Ishikawa (cell line): ENCODE results near the gene ASXL1.

ENCODE experiments used
- CEBPB ChIP-seq: IDR thresholded peaks from 2 replicates; pipeline ENCODE4 v1.6.1; 2012
- CREB1 ChIP-seq: IDR thresholded peaks from 2 replicates; pipeline ENCODE4 v1.6.1; 2012; ENCODE audit warnings: low read depth
- EGR1 ChIP-seq: IDR thresholded peaks from 2 replicates; pipeline ENCODE4 v1.6.1; 2012
- EP300 ChIP-seq: IDR thresholded peaks from 2 replicates; pipeline ENCODE4 v1.6.1; 2012; ENCODE audit warnings: borderline replicate concordance
- FOXM1 ChIP-seq: IDR thresholded peaks from 2 replicates; pipeline ENCODE4 v1.6.1; 2012; ENCODE audit warnings: low read depth, borderline replicate concordance
- NFIC ChIP-seq: IDR thresholded peaks from 2 replicates; pipeline ENCODE4 v1.6.1; 2012
- RAD21 ChIP-seq: IDR thresholded peaks from 2 replicates; pipeline ENCODE4 v1.6.1; 2012; ENCODE audit warnings: low read depth
- TAF1 ChIP-seq: IDR thresholded peaks from 2 replicates; pipeline ENCODE4 v1.6.1; 2012; ENCODE audit warnings: low read depth, mild to moderate bottlenecking
- TCF12 ChIP-seq: IDR thresholded peaks from 2 replicates; pipeline ENCODE4 v1.6.1; 2012; ENCODE audit warnings: low read depth
- TEAD4 ChIP-seq: IDR thresholded peaks from 2 replicates; pipeline ENCODE4 v1.6.1; 2012
- YY1 ChIP-seq: IDR thresholded peaks from 2 replicates; pipeline ENCODE4 v1.6.1; 2012; ENCODE audit warnings: low read depth
- ZBTB7A ChIP-seq: IDR thresholded peaks from 2 replicates; pipeline ENCODE4 v1.6.1; 2012; ENCODE audit warnings: low read depth
- TF ChIP-seq, protein P1 (sequence below): IDR thresholded peaks from 2 replicates; pipeline ENCODE4 v1.6.1; 2012; ENCODE audit warnings: low read depth, mild to moderate bottlenecking
- TF ChIP-seq, protein P2 (sequence below): IDR thresholded peaks from 2 replicates; pipeline ENCODE4 v1.6.1; 2012
- TF ChIP-seq, protein P3 (sequence below): IDR thresholded peaks from 2 replicates; pipeline ENCODE4 v1.6.1; 2012

Gene ASXL1

DNA sequence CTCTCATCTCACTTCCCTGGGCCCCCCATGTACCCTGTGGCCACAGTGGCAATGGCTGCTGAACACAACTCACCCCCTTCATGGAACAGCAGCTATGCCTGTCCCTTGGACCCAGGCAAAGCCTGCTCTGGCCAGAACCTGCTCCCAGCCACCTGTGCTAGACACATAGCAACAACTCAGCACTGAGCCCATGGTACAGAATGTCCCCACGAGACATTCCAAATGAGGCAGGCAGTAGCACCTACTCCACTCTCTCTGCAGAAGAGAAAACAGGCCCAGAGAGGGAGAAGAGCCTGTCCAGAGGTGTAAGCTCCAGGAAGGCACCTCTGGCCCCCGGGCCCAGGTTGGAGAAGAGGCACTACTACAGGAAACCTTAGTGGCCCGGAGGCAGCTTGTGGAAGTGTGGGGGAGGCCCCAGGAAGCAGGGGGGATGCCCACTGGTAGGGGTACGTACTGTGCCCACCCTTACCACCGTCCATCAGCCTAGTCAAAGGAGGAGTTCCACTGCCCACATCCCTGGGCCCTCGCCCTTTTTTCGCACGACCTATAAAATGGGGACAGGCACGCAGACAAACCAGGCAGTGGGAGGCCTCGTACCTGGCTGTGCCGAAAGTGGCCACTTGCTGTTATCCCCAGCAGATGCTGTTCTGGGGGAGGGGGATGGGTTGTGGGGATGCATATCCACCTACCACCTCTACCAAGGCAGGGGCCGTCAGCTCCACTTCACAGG lies 97.2 kb downstream of the ASXL1 start:
- TF ChIP-seq, protein P1, sequence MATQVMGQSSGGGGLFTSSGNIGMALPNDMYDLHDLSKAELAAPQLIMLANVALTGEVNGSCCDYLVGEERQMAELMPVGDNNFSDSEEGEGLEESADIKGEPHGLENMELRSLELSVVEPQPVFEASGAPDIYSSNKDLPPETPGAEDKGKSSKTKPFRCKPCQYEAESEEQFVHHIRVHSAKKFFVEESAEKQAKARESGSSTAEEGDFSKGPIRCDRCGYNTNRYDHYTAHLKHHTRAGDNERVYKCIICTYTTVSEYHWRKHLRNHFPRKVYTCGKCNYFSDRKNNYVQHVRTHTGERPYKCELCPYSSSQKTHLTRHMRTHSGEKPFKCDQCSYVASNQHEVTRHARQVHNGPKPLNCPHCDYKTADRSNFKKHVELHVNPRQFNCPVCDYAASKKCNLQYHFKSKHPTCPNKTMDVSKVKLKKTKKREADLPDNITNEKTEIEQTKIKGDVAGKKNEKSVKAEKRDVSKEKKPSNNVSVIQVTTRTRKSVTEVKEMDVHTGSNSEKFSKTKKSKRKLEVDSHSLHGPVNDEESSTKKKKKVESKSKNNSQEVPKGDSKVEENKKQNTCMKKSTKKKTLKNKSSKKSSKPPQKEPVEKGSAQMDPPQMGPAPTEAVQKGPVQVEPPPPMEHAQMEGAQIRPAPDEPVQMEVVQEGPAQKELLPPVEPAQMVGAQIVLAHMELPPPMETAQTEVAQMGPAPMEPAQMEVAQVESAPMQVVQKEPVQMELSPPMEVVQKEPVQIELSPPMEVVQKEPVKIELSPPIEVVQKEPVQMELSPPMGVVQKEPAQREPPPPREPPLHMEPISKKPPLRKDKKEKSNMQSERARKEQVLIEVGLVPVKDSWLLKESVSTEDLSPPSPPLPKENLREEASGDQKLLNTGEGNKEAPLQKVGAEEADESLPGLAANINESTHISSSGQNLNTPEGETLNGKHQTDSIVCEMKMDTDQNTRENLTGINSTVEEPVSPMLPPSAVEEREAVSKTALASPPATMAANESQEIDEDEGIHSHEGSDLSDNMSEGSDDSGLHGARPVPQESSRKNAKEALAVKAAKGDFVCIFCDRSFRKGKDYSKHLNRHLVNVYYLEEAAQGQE = no peak
- no peak for TF ChIP-seq ZBTB7A
- no peak for TF ChIP-seq CEBPB
- TF ChIP-seq NFIC = no peak
- TF ChIP-seq YY1 = no peak
- no peak for TF ChIP-seq RAD21
- no peak for TF ChIP-seq EP300
- no peak for TF ChIP-seq TAF1
- TF ChIP-seq FOXM1 = no peak
- TF ChIP-seq, protein P2, sequence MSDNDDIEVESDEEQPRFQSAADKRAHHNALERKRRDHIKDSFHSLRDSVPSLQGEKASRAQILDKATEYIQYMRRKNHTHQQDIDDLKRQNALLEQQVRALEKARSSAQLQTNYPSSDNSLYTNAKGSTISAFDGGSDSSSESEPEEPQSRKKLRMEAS = no peak
- TF ChIP-seq TCF12 = no peak
- TF ChIP-seq CREB1 = no peak
- no peak for TF ChIP-seq EGR1
- TF ChIP-seq, protein P3, sequence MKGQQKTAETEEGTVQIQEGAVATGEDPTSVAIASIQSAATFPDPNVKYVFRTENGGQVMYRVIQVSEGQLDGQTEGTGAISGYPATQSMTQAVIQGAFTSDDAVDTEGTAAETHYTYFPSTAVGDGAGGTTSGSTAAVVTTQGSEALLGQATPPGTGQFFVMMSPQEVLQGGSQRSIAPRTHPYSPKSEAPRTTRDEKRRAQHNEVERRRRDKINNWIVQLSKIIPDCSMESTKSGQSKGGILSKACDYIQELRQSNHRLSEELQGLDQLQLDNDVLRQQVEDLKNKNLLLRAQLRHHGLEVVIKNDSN = no peak
- TF ChIP-seq TEAD4 = no peak

DNA sequence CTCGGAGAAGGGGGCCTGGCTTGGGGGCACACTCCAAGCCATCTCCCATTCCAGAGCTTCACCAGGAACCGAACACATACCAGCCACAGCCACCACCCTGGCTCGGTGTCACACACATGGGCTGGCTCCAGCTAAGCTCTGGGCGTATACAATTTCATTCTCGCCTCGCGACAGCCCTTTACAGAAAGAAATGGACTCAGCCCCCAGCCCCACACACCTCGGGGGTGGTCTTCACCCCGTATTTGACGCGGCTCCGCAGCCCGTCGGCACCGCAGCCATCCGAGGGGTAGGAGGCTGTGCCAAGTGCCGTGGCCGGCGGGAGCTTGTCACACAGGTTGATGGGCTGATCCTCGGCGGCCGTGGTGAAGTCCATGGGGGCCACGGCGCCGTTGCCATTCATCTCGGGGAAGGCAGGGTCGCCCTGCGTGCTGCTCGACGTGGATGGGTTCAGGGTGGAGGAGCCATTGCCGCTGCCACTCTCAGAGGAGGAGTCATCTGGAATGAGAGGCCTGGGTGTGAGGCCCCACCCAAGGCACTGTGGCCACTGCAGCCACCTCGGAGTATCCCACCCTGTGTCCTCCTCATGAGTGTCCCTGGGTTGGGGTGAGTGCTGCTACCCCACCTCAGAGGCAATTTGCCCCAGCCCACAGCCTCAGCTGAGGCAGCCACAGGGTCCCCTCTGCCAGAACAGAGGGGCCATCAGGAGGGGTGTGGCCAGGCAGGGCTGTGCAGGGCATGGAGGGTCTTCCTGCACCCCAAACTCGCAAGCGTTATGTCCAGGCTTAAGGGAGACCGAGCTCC lies 98.0 kb downstream of the ASXL1 start:
- TF ChIP-seq, protein P2 = no peak
- TF ChIP-seq TEAD4 = no peak
- TF ChIP-seq TAF1 = no peak
- TF ChIP-seq EGR1 = no peak
- no peak for TF ChIP-seq CEBPB
- TF ChIP-seq NFIC = no peak
- TF ChIP-seq, protein P1 = no peak
- no peak for TF ChIP-seq ZBTB7A
- TF ChIP-seq, protein P3 = no peak
- no peak for TF ChIP-seq YY1

DNA sequence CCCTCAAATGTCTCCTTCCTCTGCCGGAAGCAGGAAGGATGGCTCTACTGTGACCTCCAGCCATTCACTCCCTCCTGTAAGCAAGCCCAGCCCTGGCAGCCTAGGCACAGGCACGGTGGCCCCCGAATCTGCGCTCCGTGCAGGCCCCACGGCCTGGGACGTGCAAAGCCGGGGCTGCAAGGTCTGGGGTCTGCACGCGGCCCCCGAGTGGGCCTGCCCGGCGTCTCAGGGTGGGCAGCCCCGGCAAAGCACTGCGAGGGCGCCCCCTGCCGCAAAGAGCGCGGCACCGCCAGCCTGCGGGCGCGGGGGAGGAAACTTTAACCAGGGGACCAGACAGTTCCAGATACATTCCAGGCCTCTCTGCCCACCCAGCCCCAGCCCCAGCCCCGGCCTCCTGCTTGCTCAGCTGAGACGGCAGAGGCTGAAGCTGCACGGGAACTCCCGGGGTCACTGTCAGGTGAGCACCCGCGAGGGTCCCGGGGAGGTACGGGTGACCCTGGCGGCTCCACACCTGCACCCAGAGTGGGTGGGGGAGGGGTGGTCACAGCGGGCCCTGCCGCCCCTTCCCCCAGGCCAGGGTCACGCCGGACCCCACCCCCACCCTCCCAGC lies 98.8 kb downstream of the ASXL1 start:
- TF ChIP-seq TAF1 = no peak
- TF ChIP-seq FOXM1 = no peak
- TF ChIP-seq CEBPB = no peak
- TF ChIP-seq, protein P3 = no peak
- TF ChIP-seq EGR1 = peak; percentile 52
- TF ChIP-seq CREB1 = no peak
- peak; percentile 85; the same call in 1 of the 2 replicates for TF ChIP-seq ZBTB7A
- no peak for TF ChIP-seq TCF12
- TF ChIP-seq, protein P2 = peak; percentile 45; the same call in 1 of the 2 replicates
- TF ChIP-seq, protein P1 = no peak
- TF ChIP-seq RAD21 = peak; percentile 64
- TF ChIP-seq EP300 = no peak
- TF ChIP-seq TEAD4 = peak; percentile 77
